MM.1S (cell line): Measurements from ENCODE around the gene NNAT.

Experiments
- EZH2phosphoT487 ChIP-seq: fragments of 300-600 bp; sonication (generic); IDR thresholded peaks from 2 replicates; pipeline ENCODE4 v1.6.1; 2018; ENCODE audit warnings: antibody characterized with exemption, low read length
- TF ChIP-seq, protein P1 (sequence below): fragments of 300-600 bp; sonication (generic); IDR thresholded peaks from 2 replicates; pipeline ENCODE4 v1.5.1; 2016; ENCODE audit warnings: antibody characterized with exemption, low read length, mixed read lengths

GRCh38 chr20:37566590-37567330, 45.7 kb downstream of the NNAT start:
- no peak for TF ChIP-seq EZH2phosphoT487
- TF ChIP-seq, protein P1, sequence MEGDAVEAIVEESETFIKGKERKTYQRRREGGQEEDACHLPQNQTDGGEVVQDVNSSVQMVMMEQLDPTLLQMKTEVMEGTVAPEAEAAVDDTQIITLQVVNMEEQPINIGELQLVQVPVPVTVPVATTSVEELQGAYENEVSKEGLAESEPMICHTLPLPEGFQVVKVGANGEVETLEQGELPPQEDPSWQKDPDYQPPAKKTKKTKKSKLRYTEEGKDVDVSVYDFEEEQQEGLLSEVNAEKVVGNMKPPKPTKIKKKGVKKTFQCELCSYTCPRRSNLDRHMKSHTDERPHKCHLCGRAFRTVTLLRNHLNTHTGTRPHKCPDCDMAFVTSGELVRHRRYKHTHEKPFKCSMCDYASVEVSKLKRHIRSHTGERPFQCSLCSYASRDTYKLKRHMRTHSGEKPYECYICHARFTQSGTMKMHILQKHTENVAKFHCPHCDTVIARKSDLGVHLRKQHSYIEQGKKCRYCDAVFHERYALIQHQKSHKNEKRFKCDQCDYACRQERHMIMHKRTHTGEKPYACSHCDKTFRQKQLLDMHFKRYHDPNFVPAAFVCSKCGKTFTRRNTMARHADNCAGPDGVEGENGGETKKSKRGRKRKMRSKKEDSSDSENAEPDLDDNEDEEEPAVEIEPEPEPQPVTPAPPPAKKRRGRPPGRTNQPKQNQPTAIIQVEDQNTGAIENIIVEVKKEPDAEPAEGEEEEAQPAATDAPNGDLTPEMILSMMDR, result no peak
